NB4 (cell line): ENCODE results near the gene C6orf118.

Experiments
- DNase-seq: peaks from one replicate; pipeline ENCODE4 v3.0.0; 2010; ENCODE audit warnings: low read depth
- H3K4me3 ChIP-seq: one replicate; pipeline ENCODE4 v1.5.1; 2011; ENCODE audit warnings: mild to moderate bottlenecking, low read depth, low read length, moderate library complexity
- MYC ChIP-seq: IDR thresholded peaks from 2 replicates; pipeline ENCODE4 v1.6.1; 2011; ENCODE audit warnings: low read depth, low read length
- POLR2A ChIP-seq: IDR thresholded peaks from 2 replicates; pipeline ENCODE4 v1.6.1; 2011; ENCODE audit warnings: mild to moderate bottlenecking; ENCODE audit not compliant: insufficient read length; ENCODE audit errors: extremely low read depth
- TF ChIP-seq, protein P1 (sequence below): IDR thresholded peaks from one replicate; pipeline ENCODE4 v1.5.1; 2012; ENCODE audit warnings: low read depth, low read length
- TF ChIP-seq, protein P2 (sequence below): IDR thresholded peaks from 2 replicates; pipeline ENCODE4 v1.6.1; 2011; ENCODE audit warnings: low read depth, low read length

C6orf118 gene

GRCh38 chr6:165308926-165309731 is at the start of gene C6orf118:
TSS of gene C6orf118 (minus strand) at chr6:165309605. CDS start at chr6:165309586, 19 bp downstream.
- no peak within 1 kb of the TSS for H3K4me3 ChIP-seq
- TF ChIP-seq, protein P1, sequence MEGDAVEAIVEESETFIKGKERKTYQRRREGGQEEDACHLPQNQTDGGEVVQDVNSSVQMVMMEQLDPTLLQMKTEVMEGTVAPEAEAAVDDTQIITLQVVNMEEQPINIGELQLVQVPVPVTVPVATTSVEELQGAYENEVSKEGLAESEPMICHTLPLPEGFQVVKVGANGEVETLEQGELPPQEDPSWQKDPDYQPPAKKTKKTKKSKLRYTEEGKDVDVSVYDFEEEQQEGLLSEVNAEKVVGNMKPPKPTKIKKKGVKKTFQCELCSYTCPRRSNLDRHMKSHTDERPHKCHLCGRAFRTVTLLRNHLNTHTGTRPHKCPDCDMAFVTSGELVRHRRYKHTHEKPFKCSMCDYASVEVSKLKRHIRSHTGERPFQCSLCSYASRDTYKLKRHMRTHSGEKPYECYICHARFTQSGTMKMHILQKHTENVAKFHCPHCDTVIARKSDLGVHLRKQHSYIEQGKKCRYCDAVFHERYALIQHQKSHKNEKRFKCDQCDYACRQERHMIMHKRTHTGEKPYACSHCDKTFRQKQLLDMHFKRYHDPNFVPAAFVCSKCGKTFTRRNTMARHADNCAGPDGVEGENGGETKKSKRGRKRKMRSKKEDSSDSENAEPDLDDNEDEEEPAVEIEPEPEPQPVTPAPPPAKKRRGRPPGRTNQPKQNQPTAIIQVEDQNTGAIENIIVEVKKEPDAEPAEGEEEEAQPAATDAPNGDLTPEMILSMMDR: no peak
- TF ChIP-seq, protein P2, sequence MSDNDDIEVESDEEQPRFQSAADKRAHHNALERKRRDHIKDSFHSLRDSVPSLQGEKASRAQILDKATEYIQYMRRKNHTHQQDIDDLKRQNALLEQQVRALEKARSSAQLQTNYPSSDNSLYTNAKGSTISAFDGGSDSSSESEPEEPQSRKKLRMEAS: no peak
- TF ChIP-seq POLR2A (no peak), MYC (no peak)
- peak; percentile 40 for DNase-seq

GRCh38 chr6:165345700-165346099 is 36.3 kb upstream of the C6orf118 start:
- DNase-seq: no peak
- no peak for TF ChIP-seq POLR2A
- TF ChIP-seq, protein P2: no peak
- no peak overlapping the region for H3K4me3 ChIP-seq

DNA sequence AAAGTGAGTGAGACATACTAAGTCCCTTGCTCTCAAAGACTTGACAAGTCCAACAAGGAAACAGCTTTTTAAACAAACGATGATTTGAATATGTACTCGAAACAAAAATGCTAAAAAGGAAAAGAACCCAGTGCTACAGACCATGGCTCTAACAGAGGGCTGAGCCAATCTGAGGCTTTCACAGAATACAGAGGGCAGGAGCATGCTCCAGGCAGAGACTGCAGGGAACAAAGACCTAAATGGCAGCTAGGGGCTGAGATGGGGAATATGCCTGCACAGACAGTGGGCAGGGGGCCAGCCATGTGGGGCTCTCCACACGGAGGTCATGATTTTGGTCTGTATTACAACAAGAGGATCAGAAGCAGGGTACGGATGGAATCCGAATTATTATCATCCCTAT is 31.1 kb upstream of the C6orf118 start:
- H3K4me3 ChIP-seq: no peak overlapping the region
- DNase-seq: no peak
- TF ChIP-seq MYC (no peak), POLR2A (no peak)
- TF ChIP-seq, protein P1: no peak
- TF ChIP-seq, protein P2: no peak

DNA sequence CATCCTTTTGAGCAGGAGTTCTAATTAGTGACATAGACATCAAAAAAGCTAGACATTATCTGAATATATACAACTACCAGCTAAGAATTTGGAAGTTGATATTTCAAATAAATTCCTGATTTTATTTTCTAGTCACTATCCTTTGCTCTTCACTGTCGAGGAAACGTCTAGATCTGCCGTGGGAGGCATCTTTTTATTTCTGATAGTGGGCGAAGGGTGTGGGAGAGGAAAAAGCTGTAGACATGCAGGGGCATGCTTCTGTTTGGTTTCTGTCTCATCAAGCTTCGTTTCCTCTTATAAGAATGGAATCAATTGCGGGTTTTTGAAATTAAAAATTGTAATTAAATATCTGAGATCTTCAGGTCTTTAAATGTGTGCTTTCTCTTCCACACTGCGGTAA is 16.2 kb upstream of the C6orf118 start:
- no peak overlapping the region for H3K4me3 ChIP-seq
- TF ChIP-seq POLR2A (no peak), MYC (no peak)
- TF ChIP-seq, protein P1: no peak
- TF ChIP-seq, protein P2: no peak
- no peak for DNase-seq

DNA sequence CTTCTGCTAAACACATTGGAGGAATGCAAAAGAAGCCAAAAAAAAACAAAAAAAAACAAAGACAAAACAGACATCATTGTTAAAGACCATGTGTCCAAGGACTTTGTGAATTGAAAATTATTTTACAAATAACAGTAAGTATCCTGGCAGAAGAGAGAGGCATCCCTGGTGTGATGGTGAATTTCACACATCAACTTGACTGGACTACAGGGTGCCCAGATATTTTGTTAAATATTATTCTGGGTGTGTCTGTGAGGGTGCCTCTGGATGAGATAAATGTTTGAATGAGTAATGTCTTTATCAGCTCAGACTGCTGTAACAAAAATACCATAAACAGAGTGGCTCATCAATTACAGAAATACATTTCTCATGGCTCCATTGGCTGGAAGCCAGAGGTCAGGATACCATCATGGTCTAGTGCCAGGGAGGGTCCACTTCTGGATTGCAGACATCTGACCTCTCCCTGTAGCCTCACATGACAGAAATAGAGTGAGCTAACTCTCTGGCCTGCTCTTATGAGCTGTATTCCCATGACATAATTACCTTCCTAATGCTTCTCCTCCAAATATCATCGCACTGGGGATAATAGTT is 12.2 kb upstream of the C6orf118 start:
- H3K4me3 ChIP-seq: no peak overlapping the region
- no peak for DNase-seq
- TF ChIP-seq, protein P2: no peak
- TF ChIP-seq MYC: no peak
- TF ChIP-seq, protein P1: no peak

- DNase-seq: no peak
- TF ChIP-seq, protein P2: no peak
- TF ChIP-seq MYC (no peak), POLR2A (no peak)
- TF ChIP-seq, protein P1: no peak
Observed at GRCh38 chr6:165321150-165321549, 11.7 kb upstream of the C6orf118 start.

More at GRCh38 chr6:165321150-165321549, 11.7 kb upstream of the C6orf118 start:
- H3K4me3 ChIP-seq: no peak overlapping the region
